ENCODE data around the gene GSG1L. TPM values are rescaled to one million over a fixed set of nuclear protein-coding genes. Genes with fewer than 3 reads are reported as not detected.

Gene GSG1L
- polyA plus RNA-seq, 1 donor (not counting 4 experiments of a cell fraction or from before 2014, with no cell fraction given) = not detected

- no peak overlapping the region for H3K27ac ChIP-seq (ENCODE audit: control insufficient read depth, insufficient read depth, low read length)
- H3K27me3 ChIP-seq (ENCODE audit: control insufficient read depth, extremely low read depth, insufficient read depth, low read length) = no peaks in the 10 kb centered on the region
- H3K9me3 ChIP-seq (ENCODE audit: control insufficient read depth, low read depth, low read length) = no peaks in the 10 kb centered on the region
- no peaks in the 10 kb centered on the region for H3K9me1 ChIP-seq (ENCODE audit: control insufficient read depth, extremely low read depth, insufficient read depth, low read length)
- H3K4me3 ChIP-seq (ENCODE audit: control insufficient read depth in 2 of 3, extremely low read depth in 1 of 3, insufficient read depth in 2 of 3, low read depth in 1 of 3, low read length in 3 of 3) = no peak overlapping the region
- no peak overlapping the region for H3K4me2 ChIP-seq (ENCODE audit: control insufficient read depth, extremely low read depth, insufficient read depth, low read depth, low read length)
- no peak overlapping the region for H2AFZ ChIP-seq (ENCODE audit: control insufficient read depth, low read length)
- no peak overlapping the region for H3K9ac ChIP-seq (ENCODE audit: control insufficient read depth, extremely low read depth, insufficient read depth, low read length)
- DNase-seq (ENCODE audit: low read depth, low spot score) (no peak), FAIRE-seq (no peak)
- no peak for TF ChIP-seq EZH2 (IDR thresholded peaks at IDR 0.05; ENCODE audit: low read length)
- no peak for TF ChIP-seq CTCF (optimal IDR thresholded peaks at IDR 0.05 in 1 of 3, IDR thresholded peaks at IDR 0.05 in 1 of 3, conservative IDR thresholded peaks at IDR 0.05 in 1 of 3; ENCODE audit: extremely low read depth in 1 of 3, insufficient read depth in 2 of 3, low read length in 3 of 3)
- no peaks in the 10 kb centered on the region for H4K20me1 ChIP-seq (ENCODE audit: control insufficient read depth, extremely low read depth, insufficient read depth, low read length)
- no peaks in the 10 kb centered on the region for H3K36me3 ChIP-seq (ENCODE audit: control insufficient read depth in 2 of 2, extremely low read depth in 1 of 2, insufficient read depth in 2 of 2, low read length in 2 of 2)
- no peaks in the 10 kb centered on the region for H3K4me1 ChIP-seq (ENCODE audit: control insufficient read depth, extremely low read depth, insufficient read depth, low read length)
- no peaks in the 10 kb centered on the region for H3K79me2 ChIP-seq (ENCODE audit: control insufficient read depth, insufficient read depth, low read length)
- dilution Hi-C loops (cut with MboI; ENCODE audit: extremely low pct_ligation_motif_present, low sequenced_read_pairs) = no loop called here
These were observed 281.3 kb downstream of the GSG1L start for GRCh38 chr16:27781981-27782880.

GRCh38 chr16:27781195-27781524, 282.4 kb downstream of the GSG1L start:
- no peak for FAIRE-seq
- no peaks in the 10 kb centered on the region for H3K4me1 ChIP-seq (ENCODE audit: control insufficient read depth, extremely low read depth, insufficient read depth, low read length)
- dilution Hi-C loops (cut with MboI; ENCODE audit: extremely low pct_ligation_motif_present, low sequenced_read_pairs) = no loop called here

More at GRCh38 chr16:27781195-27781524, 282.4 kb downstream of the GSG1L start:
- Histone ChIP-seq H3K79me2 (ENCODE audit: control insufficient read depth, insufficient read depth, low read length) (no peaks in the 10 kb centered on the region), H3K4me3 (ENCODE audit: control insufficient read depth in 2 of 3, extremely low read depth in 1 of 3, insufficient read depth in 2 of 3, low read depth in 1 of 3, low read length in 3 of 3) (no peak overlapping the region), H3K4me2 (ENCODE audit: control insufficient read depth, extremely low read depth, insufficient read depth, low read depth, low read length) (no peak overlapping the region), H3K9me1 (ENCODE audit: control insufficient read depth, extremely low read depth, insufficient read depth, low read length) (no peaks in the 10 kb centered on the region), H2AFZ (ENCODE audit: control insufficient read depth, low read length) (no peak overlapping the region), H3K9me3 (ENCODE audit: control insufficient read depth, low read depth, low read length) (no peaks in the 10 kb centered on the region), H3K36me3 (ENCODE audit: control insufficient read depth in 2 of 2, extremely low read depth in 1 of 2, insufficient read depth in 2 of 2, low read length in 2 of 2) (no peaks in the 10 kb centered on the region), H3K27me3 (ENCODE audit: control insufficient read depth, extremely low read depth, insufficient read depth, low read length) (no peaks in the 10 kb centered on the region), H4K20me1 (ENCODE audit: control insufficient read depth, extremely low read depth, insufficient read depth, low read length) (no peaks in the 10 kb centered on the region), H3K27ac (ENCODE audit: control insufficient read depth, insufficient read depth, low read length) (no peak overlapping the region), H3K9ac (ENCODE audit: control insufficient read depth, extremely low read depth, insufficient read depth, low read length) (no peak overlapping the region)
- DNase-seq (ENCODE audit: low read depth, low spot score) = no peak
- TF ChIP-seq EZH2 (IDR thresholded peaks at IDR 0.05; ENCODE audit: low read length) = no peak
- no peak for TF ChIP-seq CTCF (optimal IDR thresholded peaks at IDR 0.05 in 1 of 3, IDR thresholded peaks at IDR 0.05 in 1 of 3, conservative IDR thresholded peaks at IDR 0.05 in 1 of 3; ENCODE audit: extremely low read depth in 1 of 3, insufficient read depth in 2 of 3, low read length in 3 of 3)

All from keratinocyte (primary cell).